Islet precursor cell (in vitro differentiated cells): ENCODE measurements around the gene LRPAP1.
"Not testable (repeated sequence)": the region's sequence is repeated elsewhere in the genome, so short reads cannot be mapped to it uniquely, and the experiment has no call there.

ENCODE experiments used
- DNase-seq: peaks from one replicate; pipeline ENCODE4 v3.0.0-alpha.2; 2018

Gene LRPAP1

GRCh38 chr4:3560465-3560864, 28.2 kb upstream of the LRPAP1 start:
- not testable (repeated sequence) for DNase-seq

- DNase-seq: not testable (repeated sequence)
Observed at GRCh38 chr4:3559381-3560290, 27.4 kb upstream of the LRPAP1 start.

GRCh38 chr4:3558514-3558836, 26.3 kb upstream of the LRPAP1 start:
- DNase-seq: not testable (repeated sequence)

GRCh38 chr4:3557676-3558513, 25.7 kb upstream of the LRPAP1 start:
- DNase-seq: not testable (repeated sequence)

- not testable (repeated sequence) for DNase-seq
Observed at GRCh38 chr4:3557088-3557492, 24.9 kb upstream of the LRPAP1 start.

- DNase-seq: peak; percentile 80
Observed at GRCh38 chr4:3556244-3556867, 24.1 kb upstream of the LRPAP1 start.

GRCh38 chr4:3555459-3556070, 23.3 kb upstream of the LRPAP1 start:
- not testable (repeated sequence) for DNase-seq

- not testable (repeated sequence) for DNase-seq
Observed at GRCh38 chr4:3551366-3551765, 19.1 kb upstream of the LRPAP1 start.

GRCh38 chr4:3550792-3551325, 18.6 kb upstream of the LRPAP1 start:
- DNase-seq: not testable (repeated sequence)

GRCh38 chr4:3550041-3550440, 17.8 kb upstream of the LRPAP1 start:
- not testable (repeated sequence) for DNase-seq

GRCh38 chr4:3549694-3550001, 17.4 kb upstream of the LRPAP1 start:
- DNase-seq: not testable (repeated sequence)

- not testable (repeated sequence) for DNase-seq
Observed at GRCh38 chr4:3548991-3549693, 16.9 kb upstream of the LRPAP1 start.

GRCh38 chr4:3546721-3547120, 14.5 kb upstream of the LRPAP1 start:
- not testable (repeated sequence) for DNase-seq

GRCh38 chr4:3545351-3545750, 13.1 kb upstream of the LRPAP1 start:
- not testable (repeated sequence) for DNase-seq

- peak; percentile 75 for DNase-seq
Observed at GRCh38 chr4:3544259-3545025, 12.2 kb upstream of the LRPAP1 start.

- not testable (repeated sequence) for DNase-seq
Observed at GRCh38 chr4:3543415-3543814, 11.2 kb upstream of the LRPAP1 start.

GRCh38 chr4:3538906-3539305, 6.7 kb upstream of the LRPAP1 start:
- not testable (repeated sequence) for DNase-seq

- DNase-seq: not testable (repeated sequence)
Observed at GRCh38 chr4:3535812-3536211, 3.6 kb upstream of the LRPAP1 start.

GRCh38 chr4:3533423-3533820, 1.2 kb upstream of the LRPAP1 start:
- DNase-seq: no peak

- DNase-seq: peak; percentile 58
Observed at GRCh38 chr4:3532751-3533422, 665 bp upstream of the LRPAP1 start.
